HL-60 (cell line): ENCODE measurements around the gene TMEM132D.

Source experiments
- DNase-seq, 2 experiments: peaks; one replicate each; pipeline ENCODE4 v3.0.0-alpha.2; 2010 to 2020; ENCODE audit warnings: low read depth in 1 of 2, low spot score in 1 of 2
- H3K27ac ChIP-seq: fragments of 250-450 bp; sonication (Bioruptor Pico); replicated peaks from 2 replicates; pipeline ENCODE4 v1.5.1; 2020; ENCODE audit warnings: mild to moderate bottlenecking, moderate library complexity
- H3K27me3 ChIP-seq: fragments of 250-450 bp; sonication (Bioruptor Pico); 2 replicates; pipeline ENCODE4 v1.5.1; 2021; ENCODE audit warnings: mild to moderate bottlenecking, moderate library complexity; ENCODE audit not compliant: insufficient read depth, poor library complexity, severe bottlenecking
- H3K4me3 ChIP-seq: replicated peaks from 2 replicates; pipeline ENCODE4 v1.5.1; 2011; ENCODE audit warnings: mild to moderate bottlenecking, control low read depth, low read length; ENCODE audit not compliant: insufficient read depth
- CTCF ChIP-seq: IDR thresholded peaks from one replicate; pipeline ENCODE4 v1.5.1; 2011; ENCODE audit warnings: low read length, control low read depth, inconsistent platforms; ENCODE audit not compliant: insufficient read depth
- GABPA ChIP-seq: IDR thresholded peaks from 2 replicates; pipeline ENCODE4 v1.6.1; 2012; ENCODE audit warnings: low read depth
- POLR2AphosphoS5 ChIP-seq: IDR thresholded peaks from 2 replicates; pipeline ENCODE4 v1.6.1; 2012; ENCODE audit warnings: low read depth
- REST ChIP-seq: IDR thresholded peaks from 2 replicates; pipeline ENCODE4 v1.6.1; 2012; ENCODE audit warnings: low read depth; ENCODE audit not compliant: insufficient replicate concordance
- SPI1 ChIP-seq: IDR thresholded peaks from 2 replicates; pipeline ENCODE4 v1.6.1; 2012; ENCODE audit warnings: low read depth, mild to moderate bottlenecking, borderline replicate concordance

The TMEM132D gene

GRCh38 chr12:129383956-129384355, 519.9 kb downstream of the TMEM132D start:
- H3K4me3 ChIP-seq = no peak overlapping the region
- H3K27ac ChIP-seq = no peak overlapping the region
- TF ChIP-seq CTCF = no peak
- DNase-seq = no peak
- no peaks in the 10 kb centered on the region for H3K27me3 ChIP-seq

- Histone ChIP-seq H3K4me3 (no peak overlapping the region), H3K27ac (no peak overlapping the region)
These were observed 522.1 kb downstream of the TMEM132D start for GRCh38 chr12:129381715-129382114.

GRCh38 chr12:129379076-129379804, 524.6 kb downstream of the TMEM132D start:
- Histone ChIP-seq H3K4me3 (no peak overlapping the region), H3K27me3 (no peaks in the 10 kb centered on the region), H3K27ac (no peak overlapping the region)
- no peak for DNase-seq
- TF ChIP-seq SPI1 = no peak
- TF ChIP-seq CTCF = no peak
- TF ChIP-seq GABPA = no peak

More at GRCh38 chr12:129381715-129382114, 522.1 kb downstream of the TMEM132D start:
- H3K27me3 ChIP-seq = no peaks in the 10 kb centered on the region
- TF ChIP-seq REST (no peak), CTCF (no peak), POLR2AphosphoS5 (no peak), SPI1 (no peak), GABPA (no peak)
- DNase-seq = no peak

GRCh38 chr12:129378496-129378895, 525.3 kb downstream of the TMEM132D start:
- H3K27me3 ChIP-seq = no peaks in the 10 kb centered on the region
- no peak for DNase-seq
- H3K4me3 ChIP-seq = no peak overlapping the region
- TF ChIP-seq SPI1 (no peak), CTCF (no peak), REST (no peak), GABPA (no peak), POLR2AphosphoS5 (no peak)
- no peak overlapping the region for H3K27ac ChIP-seq
